GM18511 (cell line): ENCODE data around the gene NINJ1.

Experiments used
- ATAC-seq: cut with Tn5 transposase; IDR thresholded peaks from one replicate; pipeline ENCODE4 v1.9.1; 2021; ENCODE audit warnings: mild to moderate bottlenecking, moderate library complexity; ENCODE audit not compliant: unreplicated experiment

The NINJ1 gene

GRCh38 chr9:93134015-93134739 lies at the start of gene NINJ1:
Gene NINJ1, minus strand, starts transcription at chr9:93134251. Its CDS starts 34 bp downstream, at chr9:93134217.
- peak; percentile 82 for ATAC-seq

- ATAC-seq, result no peak
Observed at GRCh38 chr9:93183131-93183662, 49.1 kb upstream of the NINJ1 start.

- no peak for ATAC-seq
Observed at GRCh38 chr9:93182572-93182971, 48.5 kb upstream of the NINJ1 start.

- ATAC-seq, result no peak
Observed at GRCh38 chr9:93181672-93182435, 47.8 kb upstream of the NINJ1 start.

GRCh38 chr9:93180938-93181337 lies 46.9 kb upstream of the NINJ1 start:
- no peak for ATAC-seq

GRCh38 chr9:93178851-93179786 lies 45.1 kb upstream of the NINJ1 start:
- no peak for ATAC-seq

GRCh38 chr9:93177676-93178075 lies 43.6 kb upstream of the NINJ1 start:
- no peak for ATAC-seq

- ATAC-seq, result no peak
Observed at GRCh38 chr9:93174976-93175375, 40.9 kb upstream of the NINJ1 start.

- no peak for ATAC-seq
Observed at GRCh38 chr9:93173365-93174051, 39.5 kb upstream of the NINJ1 start.

- no peak for ATAC-seq
Observed at GRCh38 chr9:93172666-93173364, 38.8 kb upstream of the NINJ1 start.

GRCh38 chr9:93171261-93171990 lies 37.4 kb upstream of the NINJ1 start:
- ATAC-seq, result no peak

GRCh38 chr9:93170571-93170970 lies 36.5 kb upstream of the NINJ1 start:
- ATAC-seq, result no peak

GRCh38 chr9:93169444-93169843 lies 35.4 kb upstream of the NINJ1 start:
- no peak for ATAC-seq

- ATAC-seq, result no peak
Observed at GRCh38 chr9:93168581-93168980, 34.5 kb upstream of the NINJ1 start.

- ATAC-seq, result no peak
Observed at GRCh38 chr9:93167838-93168237, 33.8 kb upstream of the NINJ1 start.

GRCh38 chr9:93167185-93167584 lies 33.1 kb upstream of the NINJ1 start:
- ATAC-seq, result no peak

- no peak for ATAC-seq
Observed at GRCh38 chr9:93166699-93167098, 32.6 kb upstream of the NINJ1 start.

- no peak for ATAC-seq
Observed at GRCh38 chr9:93164085-93164484, 30.0 kb upstream of the NINJ1 start.
